Hematopoietic multipotent progenitor cell treated with erythropoietin and hydrocortisone succinate and interleukin-3 and kit ligand, for 6 days (in vitro differentiated cells): ENCODE results near the gene SLC25A10.

Experiments
- DNase-seq: peaks from one replicate; pipeline ENCODE4 v3.0.0-alpha.2; 2015

Gene SLC25A10

DNA sequence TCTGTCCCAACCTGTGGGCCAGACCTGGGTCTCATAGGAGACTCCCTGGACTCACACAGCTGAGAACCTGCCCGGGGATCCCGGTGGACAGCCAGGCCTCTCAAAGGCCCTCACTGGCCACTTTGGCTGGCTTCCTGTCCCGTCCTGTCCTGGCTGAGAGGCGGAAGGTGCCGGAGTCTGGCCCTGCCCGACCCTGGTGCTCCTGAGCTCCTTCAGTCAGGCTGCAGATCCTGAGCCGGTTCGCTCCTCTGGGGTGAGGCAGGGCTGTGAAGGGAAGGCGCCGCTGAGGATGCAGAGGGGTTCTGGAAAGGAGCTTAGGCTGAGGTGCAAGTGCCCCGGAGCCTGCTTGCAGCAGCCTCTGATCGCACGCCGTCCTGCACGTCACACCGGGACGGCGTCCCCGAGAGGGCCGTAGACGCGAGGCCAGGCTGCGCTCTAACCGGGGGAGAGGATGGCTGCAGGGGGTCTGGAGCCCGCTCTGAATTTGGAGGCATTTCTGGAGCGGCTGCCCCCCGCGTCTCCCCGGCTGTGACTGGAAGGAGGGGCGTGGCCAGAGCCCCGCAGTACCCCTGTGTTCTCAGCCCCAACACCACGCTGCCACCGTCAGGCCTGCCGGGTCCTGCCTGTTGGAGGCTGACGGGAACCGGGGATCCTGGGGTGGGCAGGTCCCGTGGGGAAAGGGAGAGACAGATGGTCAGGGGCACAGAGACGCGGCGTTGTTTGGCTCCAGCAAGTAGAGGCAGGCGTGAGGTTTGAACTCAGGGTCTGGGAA is 24.1 kb upstream of the SLC25A10 start:
- DNase-seq: no peak

DNA sequence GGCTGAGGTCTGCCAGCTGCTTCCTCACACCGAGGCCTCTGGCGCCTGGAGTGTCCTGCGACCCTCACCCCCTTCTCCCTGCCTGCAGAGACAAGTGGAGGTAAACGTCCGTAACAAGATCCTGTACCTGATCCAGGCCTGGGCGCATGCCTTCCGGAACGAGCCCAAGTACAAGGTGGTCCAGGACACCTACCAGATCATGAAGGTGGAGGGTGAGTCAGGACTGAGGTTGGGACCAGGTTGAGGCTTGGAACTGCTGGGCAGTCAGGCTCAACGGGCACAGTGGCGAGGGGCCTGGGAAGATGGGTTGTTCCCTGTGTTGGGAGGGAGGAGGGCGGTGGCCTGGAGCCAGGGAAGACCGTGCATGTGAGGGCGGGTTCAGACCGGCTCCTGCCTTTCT is 23.5 kb upstream of the SLC25A10 start:
- no peak for DNase-seq

DNA sequence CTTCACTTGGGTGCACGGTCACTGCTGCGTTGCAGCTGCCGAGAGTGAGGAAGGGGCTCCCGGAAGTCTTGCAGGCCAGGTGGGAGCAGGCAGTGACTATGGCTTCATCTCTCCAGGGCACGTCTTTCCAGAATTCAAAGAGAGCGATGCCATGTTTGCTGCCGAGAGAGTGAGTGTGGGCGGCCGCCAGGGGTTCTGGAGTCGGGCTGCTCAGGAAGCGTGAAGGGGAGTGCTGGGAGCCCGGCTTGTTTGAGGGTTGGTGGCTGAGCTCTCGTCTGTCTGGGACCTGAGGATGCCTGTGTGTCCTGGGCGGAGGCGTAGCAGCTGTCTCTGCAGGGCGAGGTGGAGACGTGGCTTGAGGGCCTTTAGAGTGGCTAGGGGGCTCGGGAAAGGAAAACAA is 22.0 kb upstream of the SLC25A10 start:
- DNase-seq: no peak

DNA sequence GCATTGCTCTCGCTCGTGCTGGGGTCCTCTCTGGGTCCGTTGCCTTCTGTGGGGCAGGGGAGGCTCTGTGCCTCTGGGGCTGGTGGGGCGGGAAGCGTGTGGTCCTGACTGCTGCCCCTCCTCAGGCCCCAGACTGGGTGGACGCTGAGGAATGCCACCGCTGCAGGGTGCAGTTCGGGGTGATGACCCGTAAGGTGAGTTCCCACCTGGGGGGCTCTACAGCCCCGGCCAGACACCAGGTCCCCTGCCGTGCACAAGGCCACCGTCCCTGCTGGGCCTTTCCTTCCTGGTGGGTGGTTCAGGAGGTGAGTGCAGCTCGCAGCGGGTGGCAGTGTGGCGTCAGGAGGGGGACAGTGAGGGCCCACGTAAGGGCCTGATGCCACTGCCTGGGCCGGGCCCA is 21.5 kb upstream of the SLC25A10 start:
- no peak for DNase-seq

DNA sequence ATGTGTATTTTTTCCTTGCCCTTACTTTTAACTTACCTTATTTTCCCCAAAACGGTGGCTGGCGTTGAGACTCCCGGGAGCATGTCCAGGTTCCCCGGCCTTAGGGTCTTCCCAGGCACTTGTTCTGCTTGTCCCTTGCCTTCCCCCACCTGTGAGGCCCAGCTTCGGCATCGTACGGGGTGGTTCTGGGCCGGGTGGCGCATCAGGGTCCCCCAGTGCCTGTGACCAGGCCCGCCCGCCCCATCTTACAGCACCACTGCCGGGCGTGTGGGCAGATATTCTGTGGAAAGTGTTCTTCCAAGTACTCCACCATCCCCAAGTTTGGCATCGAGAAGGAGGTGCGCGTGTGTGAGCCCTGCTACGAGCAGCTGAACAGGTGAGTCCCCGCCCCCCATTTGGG is 20.9 kb upstream of the SLC25A10 start:
- no peak for DNase-seq

DNA sequence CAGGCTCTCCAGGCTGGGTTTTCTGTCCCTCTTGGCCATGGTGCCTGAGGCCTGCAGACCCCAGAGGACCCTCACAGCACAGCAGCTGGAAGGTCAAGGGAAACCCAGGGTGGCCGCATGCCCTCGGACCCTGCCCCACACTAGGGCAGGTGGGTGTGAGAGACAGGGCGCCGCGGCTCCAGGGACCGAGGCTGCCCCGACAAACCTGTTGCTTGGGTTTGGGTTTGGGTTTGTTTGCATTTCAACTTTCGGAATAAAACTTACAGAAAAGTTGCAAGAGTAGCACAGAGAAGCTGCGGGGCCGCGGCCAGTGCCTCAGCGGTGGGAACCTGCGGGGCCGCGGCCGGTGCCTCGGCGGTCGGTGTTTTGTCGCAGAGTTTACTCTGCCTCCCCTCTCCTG is 20.5 kb upstream of the SLC25A10 start:
- DNase-seq: no peak

DNA sequence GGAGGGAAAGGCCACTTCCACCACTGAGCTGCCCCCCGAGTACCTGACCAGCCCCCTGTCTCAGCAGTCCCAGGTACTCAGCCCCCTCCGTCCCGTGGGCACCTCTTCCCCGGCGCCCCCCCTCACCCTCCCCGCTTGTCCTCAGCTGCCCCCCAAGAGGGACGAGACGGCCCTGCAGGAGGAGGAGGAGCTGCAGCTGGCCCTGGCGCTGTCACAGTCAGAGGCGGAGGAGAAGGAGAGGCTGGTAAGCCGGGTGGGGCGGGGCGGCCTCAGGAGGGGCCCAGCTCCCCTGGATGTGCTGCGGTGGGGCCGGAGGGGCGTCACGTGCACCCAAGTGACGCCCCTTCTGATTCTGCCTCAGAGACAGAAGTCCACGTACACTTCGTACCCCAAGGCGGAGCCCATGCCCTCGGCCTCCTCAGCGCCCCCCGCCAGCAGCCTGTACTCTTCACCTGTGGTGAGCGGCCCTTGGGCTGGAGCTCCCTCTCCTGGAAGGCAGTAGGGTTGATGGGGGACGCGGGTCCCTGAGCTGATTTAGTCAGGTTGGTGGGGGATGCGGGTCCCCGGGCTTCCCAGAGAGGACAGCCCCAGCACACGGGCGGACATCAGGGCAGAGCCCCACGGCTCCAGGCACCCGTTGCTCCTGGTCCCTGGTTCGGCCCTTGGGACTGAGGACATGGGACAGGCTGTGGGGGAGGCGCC is 18.4 kb upstream of the SLC25A10 start:
- no peak for DNase-seq

DNA sequence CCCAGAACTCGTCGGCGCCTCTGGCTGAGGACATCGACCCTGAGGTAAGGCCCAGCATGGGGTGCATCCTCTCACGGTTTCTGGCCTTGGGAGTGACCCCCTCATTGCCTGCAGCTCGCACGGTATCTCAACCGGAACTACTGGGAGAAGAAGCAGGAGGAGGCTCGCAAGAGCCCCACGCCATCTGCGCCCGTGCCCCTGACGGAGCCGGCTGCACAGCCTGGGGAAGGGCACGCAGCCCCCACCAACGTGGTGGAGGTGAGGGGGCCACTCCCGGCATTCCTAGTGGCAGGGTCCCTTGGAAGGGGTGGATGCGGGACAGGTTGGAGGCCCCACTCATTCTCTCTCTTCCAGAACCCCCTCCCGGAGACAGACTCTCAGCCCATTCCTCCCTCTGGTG is 17.3 kb upstream of the SLC25A10 start:
- no peak for DNase-seq

DNA sequence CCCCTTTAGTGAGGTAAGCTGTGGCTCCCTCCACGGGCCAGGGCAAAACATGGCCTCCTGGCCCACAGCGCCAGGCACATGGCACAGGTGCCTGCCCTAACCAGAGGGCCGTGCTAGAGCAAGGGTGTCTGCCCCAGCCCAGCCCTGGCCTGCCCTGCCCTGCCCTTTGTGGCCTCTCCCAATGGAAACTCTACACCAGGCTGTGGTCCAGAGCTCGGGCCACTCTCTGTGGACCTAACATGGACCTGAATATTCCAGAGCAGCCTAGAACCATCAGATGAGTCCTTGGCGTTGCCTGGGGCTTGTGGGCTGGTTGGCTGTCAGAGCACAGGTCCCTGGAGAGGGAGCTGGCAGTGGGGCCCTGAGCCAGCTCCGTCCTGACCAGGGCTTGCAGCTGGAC is 16.9 kb upstream of the SLC25A10 start:
- no peak for DNase-seq

DNA sequence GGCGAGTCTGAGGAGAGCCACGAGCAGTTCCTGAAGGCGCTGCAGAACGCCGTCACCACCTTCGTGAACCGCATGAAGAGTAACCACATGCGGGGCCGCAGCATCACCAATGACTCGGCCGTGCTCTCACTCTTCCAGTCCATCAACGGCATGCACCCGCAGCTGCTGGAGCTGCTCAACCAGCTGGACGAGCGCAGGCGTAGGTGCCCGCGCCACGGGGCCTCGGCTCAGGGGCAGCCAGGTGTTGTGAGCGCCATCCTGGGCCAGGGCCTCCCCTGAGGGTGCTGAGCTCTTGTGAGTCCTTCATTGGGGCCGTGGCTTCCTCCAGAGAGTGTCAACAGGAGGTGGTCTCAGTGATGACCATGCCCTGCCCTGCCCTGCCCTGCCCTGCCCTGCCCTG is 16.3 kb upstream of the SLC25A10 start:
- DNase-seq: no peak

DNA sequence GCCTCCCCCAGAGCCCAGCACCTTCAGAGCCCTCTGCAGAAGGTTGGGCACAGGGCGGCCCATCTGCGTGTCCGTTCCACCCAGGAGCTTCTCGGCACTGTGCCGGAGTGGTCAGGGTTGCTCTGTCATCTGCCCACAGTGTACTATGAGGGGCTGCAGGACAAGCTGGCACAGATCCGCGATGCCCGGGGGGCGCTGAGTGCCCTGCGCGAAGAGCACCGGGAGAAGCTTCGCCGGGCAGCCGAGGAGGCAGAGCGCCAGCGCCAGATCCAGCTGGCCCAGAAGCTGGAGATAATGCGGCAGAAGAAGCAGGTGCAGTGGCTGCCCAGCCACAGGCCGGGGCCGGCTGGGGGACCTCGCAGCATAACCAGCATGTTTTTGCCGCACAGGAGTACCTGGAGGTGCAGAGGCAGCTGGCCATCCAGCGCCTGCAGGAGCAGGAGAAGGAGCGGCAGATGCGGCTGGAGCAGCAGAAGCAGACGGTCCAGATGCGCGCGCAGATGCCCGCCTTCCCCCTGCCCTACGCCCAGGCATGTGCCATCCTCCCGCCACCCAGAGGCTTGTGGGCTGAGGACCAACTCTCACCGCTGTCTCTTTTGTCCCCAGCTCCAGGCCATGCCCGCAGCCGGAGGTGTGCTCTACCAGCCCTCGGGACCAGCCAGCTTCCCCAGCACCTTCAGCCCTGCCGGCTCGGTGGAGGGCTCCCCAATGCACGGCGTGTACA is 15.7 kb upstream of the SLC25A10 start:
- no peak for DNase-seq

DNA sequence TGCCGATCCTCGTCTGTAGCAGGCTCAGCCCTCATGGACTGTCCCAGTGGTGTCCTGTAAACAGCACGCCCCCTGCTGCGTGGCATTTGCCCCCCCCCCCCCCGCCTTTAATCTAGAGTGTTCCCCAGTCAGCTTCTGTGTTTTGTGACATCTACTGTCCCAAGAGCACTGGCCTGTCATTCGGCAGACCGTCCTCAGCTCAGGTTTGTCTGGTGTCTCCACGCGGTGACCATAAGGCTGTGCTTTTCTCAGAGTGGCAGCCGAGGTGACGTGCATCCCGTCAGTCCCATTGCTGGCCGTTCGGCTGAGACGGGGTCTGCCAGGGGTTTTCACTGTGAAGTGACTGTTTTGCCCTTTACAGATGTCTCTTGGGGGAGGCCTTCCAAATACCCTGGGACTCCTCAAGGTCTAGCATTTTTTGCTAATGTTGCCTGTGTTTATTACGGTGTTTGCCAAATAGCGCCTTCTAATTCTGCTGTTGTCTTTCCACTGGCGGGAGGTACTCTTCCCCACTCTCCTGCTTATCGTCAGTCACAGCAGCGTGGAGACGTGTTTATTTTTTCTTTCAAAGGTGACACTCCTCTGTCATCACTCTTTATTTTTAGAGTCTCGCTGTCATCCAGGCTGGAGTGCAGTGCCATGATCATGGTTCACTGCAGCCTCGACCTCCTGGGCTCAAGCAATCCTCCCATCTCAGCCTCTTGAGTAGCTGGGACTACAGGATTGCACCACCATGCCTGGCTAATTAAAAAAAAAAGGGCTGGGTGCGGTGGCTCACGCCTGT is 14.6 kb upstream of the SLC25A10 start:
- no peak for DNase-seq

DNA sequence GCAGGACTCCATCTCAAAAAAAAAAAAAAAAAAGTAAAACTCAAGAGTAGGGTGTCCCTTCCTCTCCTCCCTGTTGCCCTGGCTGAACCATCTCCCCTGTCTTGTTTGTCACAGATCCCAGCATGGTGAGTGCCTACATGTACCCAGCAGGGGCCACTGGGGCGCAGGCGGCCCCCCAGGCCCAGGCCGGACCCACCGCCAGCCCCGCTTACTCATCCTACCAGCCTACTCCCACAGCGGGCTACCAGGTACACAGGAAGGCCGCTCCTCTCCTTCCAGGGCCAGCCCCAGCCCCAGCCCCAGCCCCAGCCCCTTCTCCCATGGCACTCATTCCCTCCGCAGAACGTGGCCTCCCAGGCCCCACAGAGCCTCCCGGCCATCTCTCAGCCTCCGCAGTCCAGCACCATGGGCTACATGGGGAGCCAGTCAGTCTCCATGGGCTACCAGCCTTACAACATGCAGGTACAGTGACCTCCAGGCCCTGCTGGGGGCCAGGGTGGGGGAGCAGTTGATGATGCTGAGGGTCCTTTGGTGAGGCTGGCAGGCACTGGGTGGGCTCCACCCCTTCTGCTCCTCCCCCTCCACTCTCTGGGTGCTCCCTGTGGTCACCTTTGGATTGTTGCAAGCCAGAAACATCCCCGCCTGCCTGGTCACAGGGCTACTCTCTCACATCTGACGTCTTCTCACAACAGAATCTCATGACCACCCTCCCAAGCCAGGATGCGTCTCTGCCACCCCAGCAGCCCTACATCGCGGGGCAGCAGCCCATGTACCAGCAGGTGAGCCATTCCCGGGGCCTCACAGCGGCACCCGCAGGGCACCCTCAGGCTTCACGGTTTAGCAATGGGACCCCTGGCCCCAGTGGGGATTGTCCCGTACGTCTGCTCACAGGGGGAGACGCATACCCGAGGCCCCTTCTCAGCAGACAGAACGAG is 11.5 kb upstream of the SLC25A10 start:
- DNase-seq: no peak

DNA sequence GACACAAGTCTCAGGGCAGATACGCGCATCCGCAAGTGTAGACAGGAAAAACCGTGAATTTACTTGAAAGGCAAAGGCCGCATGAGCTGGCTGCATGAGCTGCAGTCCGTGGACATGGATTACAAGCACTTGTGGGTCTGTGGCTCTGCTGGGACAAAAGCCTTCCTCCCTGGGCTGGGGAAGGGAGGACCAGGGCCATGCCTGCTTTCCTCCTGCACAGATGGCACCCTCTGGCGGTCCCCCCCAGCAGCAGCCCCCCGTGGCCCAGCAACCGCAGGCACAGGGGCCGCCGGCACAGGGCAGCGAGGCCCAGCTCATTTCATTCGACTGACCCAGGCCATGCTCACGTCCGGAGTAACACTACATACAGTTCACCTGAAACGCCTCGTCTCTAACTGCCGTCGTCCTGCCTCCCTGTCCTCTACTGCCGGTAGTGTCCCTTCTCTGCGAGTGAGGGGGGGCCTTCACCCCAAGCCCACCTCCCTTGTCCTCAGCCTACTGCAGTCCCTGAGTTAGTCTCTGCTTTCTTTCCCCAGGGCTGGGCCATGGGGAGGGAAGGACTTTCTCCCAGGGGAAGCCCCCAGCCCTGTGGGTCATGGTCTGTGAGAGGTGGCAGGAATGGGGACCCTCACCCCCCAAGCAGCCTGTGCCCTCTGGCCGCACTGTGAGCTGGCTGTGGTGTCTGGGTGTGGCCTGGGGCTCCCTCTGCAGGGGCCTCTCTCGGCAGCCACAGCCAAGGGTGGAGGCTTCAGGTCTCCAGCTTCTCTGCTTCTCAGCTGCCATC is 10.6 kb upstream of the SLC25A10 start:
- DNase-seq: peak; percentile 79

DNA sequence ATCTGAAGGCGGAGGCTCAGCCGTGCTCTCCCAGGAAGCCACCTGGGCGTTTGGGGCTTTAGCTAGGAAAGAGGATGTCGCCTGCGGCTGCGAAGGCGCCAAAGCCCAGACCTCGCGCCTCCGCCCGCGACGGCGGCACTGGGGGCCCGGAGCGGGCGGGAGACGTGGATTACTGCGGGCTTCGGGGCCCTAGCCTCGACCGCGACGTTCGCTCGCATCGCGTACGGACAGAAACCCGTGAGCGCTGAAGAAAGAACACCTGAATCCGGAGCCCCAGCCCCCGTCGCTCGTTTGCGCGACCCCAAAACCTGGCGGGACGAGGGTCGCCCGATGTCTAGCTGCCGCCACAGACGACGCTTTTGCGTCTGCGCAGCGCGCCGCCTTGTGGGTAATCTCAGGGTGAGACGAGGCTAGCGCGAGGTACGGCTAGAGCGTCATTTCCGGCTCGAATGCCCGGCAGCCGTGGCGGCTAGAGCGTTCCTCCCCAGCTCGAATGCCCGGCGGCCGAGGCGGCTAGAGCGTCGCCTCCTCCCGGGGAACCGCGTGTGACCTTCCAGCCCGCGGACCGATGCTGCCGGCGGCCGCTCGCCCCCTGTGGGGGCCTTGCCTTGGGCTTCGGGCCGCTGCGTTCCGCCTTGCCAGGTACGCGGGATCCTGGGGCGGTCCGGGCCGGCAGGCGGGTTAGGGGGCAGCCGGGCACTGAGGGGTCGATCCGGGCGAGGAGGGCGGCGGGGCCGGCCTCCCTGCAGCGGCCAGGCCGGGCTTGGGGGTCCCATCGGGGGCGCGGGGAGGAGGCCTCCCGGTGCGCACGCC is 8.9 kb upstream of the SLC25A10 start, which contains the start of gene MRPL12:
TSS of gene MRPL12 (plus strand) at position 434 of the 813 bp plus-strand sequence. CDS start at position 569, 135 bp downstream.
- DNase-seq: peak; percentile 97

DNA sequence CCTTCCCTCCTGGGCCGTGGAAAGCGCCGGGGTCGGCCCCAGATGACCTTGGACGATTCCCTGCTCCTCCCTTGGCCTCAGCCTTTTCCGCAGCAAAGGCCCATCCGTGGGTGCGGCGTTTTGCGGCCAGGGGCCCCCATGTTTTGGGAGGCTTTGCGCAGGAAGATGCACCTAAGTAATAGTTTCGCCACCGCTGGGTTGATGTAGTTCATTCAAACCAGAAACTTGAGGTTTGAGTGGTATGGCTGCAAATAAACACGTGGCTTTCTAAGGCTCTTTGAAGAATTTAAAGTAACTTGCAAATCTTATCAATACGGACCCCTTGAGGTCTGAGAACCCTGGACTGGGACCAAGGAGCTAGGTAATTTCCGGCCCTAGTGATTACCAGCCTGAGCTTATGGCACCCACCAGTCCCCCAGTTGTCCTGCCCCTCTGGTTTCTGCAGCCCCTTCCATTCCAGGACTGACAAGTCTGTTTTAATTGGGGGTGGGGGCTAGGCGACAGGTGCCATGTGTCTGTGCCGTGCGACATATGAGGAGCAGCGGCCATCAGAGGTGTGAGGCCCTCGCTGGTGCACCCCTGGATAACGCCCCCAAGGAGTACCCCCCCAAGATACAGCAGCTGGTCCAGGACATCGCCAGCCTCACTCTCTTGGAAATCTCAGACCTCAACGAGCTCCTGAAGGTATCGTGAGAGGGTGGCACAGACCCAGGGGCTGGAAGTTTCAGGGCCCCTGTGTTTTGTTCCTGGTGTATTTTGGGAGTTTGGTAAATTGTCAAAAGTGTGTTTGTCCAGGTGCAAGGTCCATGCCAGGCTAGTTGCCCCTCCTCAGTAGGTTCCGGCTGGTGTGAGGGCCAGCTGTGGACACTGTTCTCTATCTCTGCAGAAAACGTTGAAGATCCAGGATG is 8.1 kb upstream of the SLC25A10 start:
- peak; percentile 45 for DNase-seq

DNA sequence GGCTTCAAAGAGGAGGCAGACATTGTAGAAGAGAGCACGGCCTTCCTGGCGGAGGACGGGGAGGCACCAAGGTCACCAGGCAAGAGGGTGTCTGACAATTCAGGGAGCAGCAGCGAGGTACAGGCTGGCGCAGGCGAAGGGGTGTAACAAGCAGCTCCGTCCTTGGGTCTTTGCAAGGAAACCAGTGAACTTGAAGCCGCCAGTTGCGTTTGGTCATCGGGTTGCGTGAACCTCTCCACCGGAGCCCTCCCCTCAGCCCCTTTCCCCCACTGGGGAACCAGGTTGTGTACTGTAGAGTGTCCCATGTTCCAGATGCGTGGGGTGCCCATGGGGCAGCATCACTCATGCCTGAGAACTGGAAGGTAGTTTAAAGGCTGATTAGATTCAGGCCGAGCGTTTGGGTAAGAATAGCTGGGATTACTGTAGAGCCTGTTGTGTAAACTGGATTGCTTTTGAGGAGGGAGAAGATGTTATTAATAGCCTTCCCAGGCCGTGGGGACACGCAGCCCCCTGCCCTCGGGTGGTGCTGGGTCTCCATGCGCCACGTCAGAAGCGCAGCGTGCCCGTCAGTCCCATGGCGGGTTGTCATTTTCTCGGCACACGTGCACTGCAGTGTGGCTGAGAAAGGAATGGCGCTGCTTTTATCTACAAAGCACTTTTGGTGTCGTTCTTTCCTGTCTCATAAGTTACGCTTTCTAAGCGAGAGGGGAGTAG is 6.4 kb upstream of the SLC25A10 start:
- no peak for DNase-seq

DNA sequence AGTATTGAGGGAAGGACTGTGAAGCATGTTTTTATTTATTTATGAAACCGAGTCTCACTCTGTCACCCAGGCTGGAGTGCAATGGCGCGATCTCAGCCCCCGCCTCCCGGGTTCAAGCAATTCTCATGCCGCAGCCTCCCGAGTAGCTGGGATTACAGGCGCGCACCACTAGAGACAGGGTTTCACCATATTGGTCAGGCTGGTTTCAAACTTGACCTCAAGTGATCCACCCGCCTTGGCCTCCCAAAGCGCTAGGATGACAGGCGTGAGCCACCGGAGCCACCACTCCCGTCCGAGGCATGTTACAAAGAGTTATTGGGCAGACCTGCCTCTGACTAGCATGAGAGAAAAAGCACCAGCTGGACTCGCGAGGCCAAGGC is 5.9 kb upstream of the SLC25A10 start:
- no peak for DNase-seq
